Measurements from ENCODE around the gene ST3GAL2. TPM values are rescaled to one million over a fixed set of nuclear protein-coding genes. Genes with fewer than 3 reads are reported as not detected.
"Not testable (repeated sequence)": the region's sequence is repeated elsewhere in the genome, so short reads cannot be mapped to it uniquely, and the experiment has no call there.

The ST3GAL2 gene
- total RNA-seq, 1 donor from 2014 or later: 134 TPM

DNA sequence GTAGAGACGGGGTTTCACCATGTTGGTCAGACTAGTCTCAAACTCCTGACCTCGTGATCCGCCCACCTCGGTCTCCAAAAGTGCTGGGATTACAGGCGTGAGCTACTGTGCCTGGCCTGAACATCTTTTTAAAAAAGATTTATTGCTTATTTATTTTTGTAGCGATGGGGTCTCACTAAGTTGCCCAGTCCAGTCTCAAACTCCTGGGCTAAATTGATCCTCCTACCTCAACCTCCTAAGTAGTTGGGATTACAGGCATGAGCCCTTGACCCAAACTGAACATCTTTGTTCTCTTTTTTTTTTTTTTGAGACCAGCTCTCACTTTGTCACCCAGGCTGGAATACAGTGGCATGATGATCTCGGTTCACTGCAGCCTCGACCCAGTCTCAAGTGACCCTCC lies 64.7 kb downstream of the ST3GAL2 start:
- no peak for TF ChIP-seq CTCF (IDR thresholded peaks at IDR 0.05; ENCODE audit: partially characterized antibody, unreplicated experiment)
- no peaks in the 10 kb centered on the region for H3K36me3 Mint-ChIP-seq (ENCODE audit: unreplicated experiment)
- peaks cover 12% of the 10 kb centered on the region for H3K27me3 Mint-ChIP-seq (ENCODE audit: unreplicated experiment)
- no peak overlapping the region for H3K4me3 Mint-ChIP-seq (ENCODE audit: unreplicated experiment)
- no peak overlapping the region for H3K27ac Mint-ChIP-seq (ENCODE audit: unreplicated experiment)
- H3K4me1 Mint-ChIP-seq (ENCODE audit: low read depth, unreplicated experiment): peaks cover 14% of the 10 kb centered on the region
- peaks cover 13% of the 10 kb centered on the region for H3K9me3 Mint-ChIP-seq (ENCODE audit: unreplicated experiment)
- DNase-seq: no peak

DNA sequence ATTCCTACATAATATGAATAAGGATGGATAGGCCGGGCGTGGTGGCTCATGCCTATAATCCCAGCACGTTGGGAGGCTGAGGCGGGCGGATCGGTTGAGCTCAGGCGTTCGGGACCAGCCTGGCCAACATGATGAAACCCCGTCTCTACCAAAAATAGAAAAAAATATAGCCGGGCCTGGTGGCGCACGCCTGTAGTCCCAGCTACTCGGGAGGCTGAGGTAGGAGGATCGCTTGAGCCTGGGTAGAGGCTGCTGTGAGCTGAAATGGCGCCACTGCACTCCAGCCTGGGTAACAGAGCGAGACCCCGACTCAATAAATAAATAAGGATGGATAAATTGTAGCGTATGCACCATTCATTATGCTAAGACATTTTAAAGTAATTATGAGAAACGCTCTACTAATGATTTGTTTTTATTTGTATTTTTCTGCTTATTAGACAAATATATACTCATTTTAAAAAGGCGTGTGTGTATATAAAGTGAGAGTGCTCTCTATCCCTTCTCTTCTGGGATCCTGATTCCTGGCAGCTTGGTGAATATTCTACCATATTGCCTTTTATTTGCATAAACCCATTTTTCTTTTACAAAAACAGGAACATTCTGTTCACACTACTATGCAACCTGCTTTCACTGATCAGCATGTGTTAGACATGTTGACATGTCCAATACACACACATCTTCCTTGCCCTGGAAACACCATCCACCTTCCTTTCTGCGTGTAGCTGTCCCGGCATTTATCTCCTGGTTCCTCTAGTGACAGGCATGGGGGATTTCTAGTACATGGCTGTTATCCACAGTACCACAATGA lies 65.8 kb downstream of the ST3GAL2 start:
- peaks cover 12% of the 10 kb centered on the region for H3K27me3 Mint-ChIP-seq (ENCODE audit: unreplicated experiment)
- peak overlapping the region; percentile 57 for H3K27ac Mint-ChIP-seq (ENCODE audit: unreplicated experiment)
- no peaks in the 10 kb centered on the region for H3K36me3 Mint-ChIP-seq (ENCODE audit: unreplicated experiment)
- no peak for TF ChIP-seq CTCF (IDR thresholded peaks at IDR 0.05; ENCODE audit: partially characterized antibody, unreplicated experiment)
- H3K4me3 Mint-ChIP-seq (ENCODE audit: unreplicated experiment): no peak overlapping the region
- peaks cover 13% of the 10 kb centered on the region for H3K9me3 Mint-ChIP-seq (ENCODE audit: unreplicated experiment)
- peaks cover 14% of the 10 kb centered on the region for H3K4me1 Mint-ChIP-seq (ENCODE audit: low read depth, unreplicated experiment)
- DNase-seq: no peak

GRCh38 chr16:70370924-70371323 lies 68.0 kb downstream of the ST3GAL2 start:
- Mint-ChIP-seq H3K27ac (ENCODE audit: unreplicated experiment) (no peak overlapping the region), H3K36me3 (ENCODE audit: unreplicated experiment) (no peaks in the 10 kb centered on the region), H3K9me3 (ENCODE audit: unreplicated experiment) (peaks cover 4% of the 10 kb centered on the region), H3K27me3 (ENCODE audit: unreplicated experiment) (peaks cover 8% of the 10 kb centered on the region), H3K4me3 (ENCODE audit: unreplicated experiment) (no peak overlapping the region), H3K4me1 (ENCODE audit: low read depth, unreplicated experiment) (peaks cover 5% of the 10 kb centered on the region)
- TF ChIP-seq CTCF (IDR thresholded peaks at IDR 0.05; ENCODE audit: partially characterized antibody, unreplicated experiment): no peak
- no peak for DNase-seq

GRCh38 chr16:70370145-70370544 lies 68.8 kb downstream of the ST3GAL2 start:
- H3K27ac Mint-ChIP-seq (ENCODE audit: unreplicated experiment); H3K4me1 Mint-ChIP-seq (ENCODE audit: low read depth, unreplicated experiment); H3K36me3 Mint-ChIP-seq (ENCODE audit: unreplicated experiment); H3K9me3 Mint-ChIP-seq (ENCODE audit: unreplicated experiment); H3K27me3 Mint-ChIP-seq (ENCODE audit: unreplicated experiment): not testable (repeated sequence)
- peak; percentile 58 for DNase-seq
- peak overlapping the region; percentile 16 for H3K4me3 Mint-ChIP-seq (ENCODE audit: unreplicated experiment)
- TF ChIP-seq CTCF (IDR thresholded peaks at IDR 0.05; ENCODE audit: partially characterized antibody, unreplicated experiment): peak; percentile 58

GRCh38 chr16:70364399-70364798 lies 74.5 kb downstream of the ST3GAL2 start:
- Mint-ChIP-seq H3K27me3 (ENCODE audit: unreplicated experiment) (no peaks in the 10 kb centered on the region), H3K9me3 (ENCODE audit: unreplicated experiment) (peaks cover 1% of the 10 kb centered on the region), H3K4me1 (ENCODE audit: low read depth, unreplicated experiment) (no peaks in the 10 kb centered on the region), H3K36me3 (ENCODE audit: unreplicated experiment) (no peaks in the 10 kb centered on the region), H3K4me3 (ENCODE audit: unreplicated experiment) (no peak overlapping the region), H3K27ac (ENCODE audit: unreplicated experiment) (peak overlapping the region; percentile 12)
- no peak for TF ChIP-seq CTCF (IDR thresholded peaks at IDR 0.05; ENCODE audit: partially characterized antibody, unreplicated experiment)
- no peak for DNase-seq

Measured in glutamatergic neuron (in vitro differentiated cells).